DMS53 treated with DMSO at 0.1 percent for 48 hours (cell line): ENCODE measurements around the gene PITPNC1.
"Not testable (repeated sequence)": the region's sequence is repeated elsewhere in the genome, so short reads cannot be mapped to it uniquely, and the experiment has no call there.

ENCODE experiments used
- DNase-seq: peaks from one replicate; lab custom pipeline; 2025; ENCODE audit not compliant: unreplicated experiment; lab: John Stamatoyannopoulos, UW

Gene PITPNC1

GRCh38 chr17:67573987-67574657, 197.0 kb downstream of the PITPNC1 start:
- peak; percentile 50 for DNase-seq

- no peak for DNase-seq
These were observed 197.7 kb downstream of the PITPNC1 start for GRCh38 chr17:67574658-67575293.

- peak; percentile 97 for DNase-seq
These were observed 198.2 kb downstream of the PITPNC1 start for GRCh38 chr17:67575325-67575724.

GRCh38 chr17:67576471-67577115, 199.5 kb downstream of the PITPNC1 start:
- no peak for DNase-seq

- no peak for DNase-seq
These were observed 200.5 kb downstream of the PITPNC1 start for GRCh38 chr17:67577429-67578141.

GRCh38 chr17:67578142-67578457, 201.0 kb downstream of the PITPNC1 start:
- DNase-seq, result no peak

- DNase-seq, result not testable (repeated sequence)
These were observed 201.8 kb downstream of the PITPNC1 start for GRCh38 chr17:67578679-67579405.

GRCh38 chr17:67582673-67583081, 205.6 kb downstream of the PITPNC1 start:
- DNase-seq, result no peak

GRCh38 chr17:67585077-67585602, 208.1 kb downstream of the PITPNC1 start:
- DNase-seq, result peak; percentile 82

- DNase-seq, result no peak
These were observed 211.2 kb downstream of the PITPNC1 start for GRCh38 chr17:67588326-67588725.

GRCh38 chr17:67594115-67594880, 217.2 kb downstream of the PITPNC1 start:
- peak; percentile 76 for DNase-seq

- DNase-seq, result no peak
These were observed 223.3 kb downstream of the PITPNC1 start for GRCh38 chr17:67600408-67600807.

- DNase-seq, result no peak
These were observed 224.8 kb downstream of the PITPNC1 start for GRCh38 chr17:67601897-67602296.

GRCh38 chr17:67602444-67602843, 225.4 kb downstream of the PITPNC1 start:
- DNase-seq, result no peak

- peak; percentile 61 for DNase-seq
These were observed 225.9 kb downstream of the PITPNC1 start for GRCh38 chr17:67602974-67603373.

- DNase-seq, result no peak
These were observed 228.3 kb downstream of the PITPNC1 start for GRCh38 chr17:67605256-67605912.

GRCh38 chr17:67606471-67606870, 229.4 kb downstream of the PITPNC1 start:
- no peak for DNase-seq

GRCh38 chr17:67606896-67607604, 230.0 kb downstream of the PITPNC1 start:
- no peak for DNase-seq

- DNase-seq, result no peak
These were observed 233.0 kb downstream of the PITPNC1 start for GRCh38 chr17:67610061-67610460.
